Activated T-cell treated with anti-CD3 and anti-CD28 coated beads, Interleukin-2, amount 50 U/mL, for 24 hours (primary cell): Measurements from ENCODE around the gene ANGPT4.
"Not testable (repeated sequence)": the region's sequence is repeated elsewhere in the genome, so short reads cannot be mapped to it uniquely, and the experiment has no call there.

Experiments used
- DNase-seq: peaks from one replicate; pipeline ENCODE4 v3.0.0-alpha.2; 2020
- H3K27ac Mint-ChIP-seq: 2 replicates; pipeline ENCODE4 v1.8.0; 2020; ENCODE audit warnings: mild to moderate bottlenecking, mixed read lengths
- H3K27me3 Mint-ChIP-seq: 2 replicates; pipeline ENCODE4 v1.8.0; 2020; ENCODE audit warnings: mixed read lengths
- H3K36me3 Mint-ChIP-seq: 2 replicates; pipeline ENCODE4 v1.8.0; 2020; ENCODE audit warnings: low read depth, mixed read lengths
- H3K4me1 Mint-ChIP-seq: 2 replicates; pipeline ENCODE4 v1.8.0; 2020; ENCODE audit warnings: low read depth, mixed read lengths
- H3K4me3 Mint-ChIP-seq: 2 replicates; pipeline ENCODE4 v1.8.0; 2020; ENCODE audit warnings: mild to moderate bottlenecking, moderate library complexity, mixed read lengths
- H3K9me3 Mint-ChIP-seq: 2 replicates; pipeline ENCODE4 v1.8.0; 2020; ENCODE audit warnings: mixed read lengths

Gene ANGPT4

GRCh38 chr20:860891-861290, 55.2 kb downstream of the ANGPT4 start:
- no peak for DNase-seq
- Mint-ChIP-seq H3K27ac (no peak overlapping the region), H3K4me3 (no peak overlapping the region), H3K27me3 (no peaks in the 10 kb centered on the region), H3K9me3 (no peaks in the 10 kb centered on the region), H3K36me3 (no peaks in the 10 kb centered on the region), H3K4me1 (peaks cover 33% of the 10 kb centered on the region)

- no peaks in the 10 kb centered on the region for H3K27me3 Mint-ChIP-seq
- H3K27ac Mint-ChIP-seq, result peak overlapping the region; percentile 63
- no peaks in the 10 kb centered on the region for H3K9me3 Mint-ChIP-seq
- H3K36me3 Mint-ChIP-seq, result no peaks in the 10 kb centered on the region
- H3K4me3 Mint-ChIP-seq, result no peak overlapping the region
- H3K4me1 Mint-ChIP-seq, result peaks cover 44% of the 10 kb centered on the region
- DNase-seq, result no peak
These were observed 56.3 kb downstream of the ANGPT4 start for GRCh38 chr20:859751-860231.

- Mint-ChIP-seq H3K27ac (no peak overlapping the region), H3K4me3 (no peak overlapping the region), H3K36me3 (no peaks in the 10 kb centered on the region), H3K4me1 (peaks cover 58% of the 10 kb centered on the region), H3K27me3 (no peaks in the 10 kb centered on the region), H3K9me3 (no peaks in the 10 kb centered on the region)
- no peak for DNase-seq
These were observed 58.1 kb downstream of the ANGPT4 start for GRCh38 chr20:858011-858410.

- peak overlapping the region; percentile 74 for H3K27ac Mint-ChIP-seq
- H3K9me3 Mint-ChIP-seq, result no peaks in the 10 kb centered on the region
These were observed 59.8 kb downstream of the ANGPT4 start for GRCh38 chr20:856361-856775.

GRCh38 chr20:855466-856360, 60.4 kb downstream of the ANGPT4 start:
- Mint-ChIP-seq H3K4me1 (peaks cover 69% of the 10 kb centered on the region), H3K4me3 (peak overlapping the region; percentile 18), H3K36me3 (no peaks in the 10 kb centered on the region), H3K27me3 (no peaks in the 10 kb centered on the region), H3K27ac (no peak overlapping the region), H3K9me3 (no peaks in the 10 kb centered on the region)
- no peak for DNase-seq

More at GRCh38 chr20:856361-856775, 59.8 kb downstream of the ANGPT4 start:
- DNase-seq, result peak; percentile 61
- no peaks in the 10 kb centered on the region for H3K27me3 Mint-ChIP-seq
- H3K4me1 Mint-ChIP-seq, result peaks cover 64% of the 10 kb centered on the region
- no peaks in the 10 kb centered on the region for H3K36me3 Mint-ChIP-seq
- H3K4me3 Mint-ChIP-seq, result peak overlapping the region; percentile 18

- H3K27ac Mint-ChIP-seq, result peak overlapping the region; percentile 20
- peaks cover 70% of the 10 kb centered on the region for H3K4me1 Mint-ChIP-seq
- H3K36me3 Mint-ChIP-seq, result no peaks in the 10 kb centered on the region
These were observed 61.5 kb downstream of the ANGPT4 start for GRCh38 chr20:854601-855000.

GRCh38 chr20:853406-853996, 62.6 kb downstream of the ANGPT4 start:
- no peaks in the 10 kb centered on the region for H3K9me3 Mint-ChIP-seq
- peak overlapping the region; percentile 7 for H3K27ac Mint-ChIP-seq
- no peaks in the 10 kb centered on the region for H3K36me3 Mint-ChIP-seq
- H3K4me1 Mint-ChIP-seq, result peaks cover 60% of the 10 kb centered on the region
- no peaks in the 10 kb centered on the region for H3K27me3 Mint-ChIP-seq
- H3K4me3 Mint-ChIP-seq, result no peak overlapping the region
- DNase-seq, result no peak

More at GRCh38 chr20:854601-855000, 61.5 kb downstream of the ANGPT4 start:
- no peak for DNase-seq
- no peaks in the 10 kb centered on the region for H3K9me3 Mint-ChIP-seq
- H3K27me3 Mint-ChIP-seq, result no peaks in the 10 kb centered on the region
- no peak overlapping the region for H3K4me3 Mint-ChIP-seq

GRCh38 chr20:848731-849130, 67.4 kb downstream of the ANGPT4 start:
- H3K36me3 Mint-ChIP-seq, H3K27me3 Mint-ChIP-seq, DNase-seq, H3K27ac Mint-ChIP-seq, H3K9me3 Mint-ChIP-seq, H3K4me3 Mint-ChIP-seq: not testable (repeated sequence)
- peaks cover 63% of the 10 kb centered on the region for H3K4me1 Mint-ChIP-seq

- Mint-ChIP-seq H3K9me3 (no peaks in the 10 kb centered on the region), H3K27me3 (no peaks in the 10 kb centered on the region), H3K4me1 (peaks cover 62% of the 10 kb centered on the region), H3K36me3 (peaks cover 8% of the 10 kb centered on the region), H3K4me3 (no peak overlapping the region), H3K27ac (no peak overlapping the region)
- DNase-seq, result no peak
These were observed 67.9 kb downstream of the ANGPT4 start for GRCh38 chr20:848193-848592.

- Mint-ChIP-seq H3K4me3 (peak overlapping the region; percentile 82), H3K9me3 (no peaks in the 10 kb centered on the region), H3K36me3 (peaks cover 8% of the 10 kb centered on the region), H3K27me3 (no peaks in the 10 kb centered on the region), H3K27ac (peak overlapping the region; percentile 92), H3K4me1 (peaks cover 63% of the 10 kb centered on the region)
- DNase-seq, result peak; percentile 67
These were observed 69.2 kb downstream of the ANGPT4 start for GRCh38 chr20:846894-847278.

GRCh38 chr20:845941-846893, 69.9 kb downstream of the ANGPT4 start:
- no peak for DNase-seq
- peaks cover 61% of the 10 kb centered on the region for H3K4me1 Mint-ChIP-seq
- H3K4me3 Mint-ChIP-seq, result peak overlapping the region; percentile 82
- H3K36me3 Mint-ChIP-seq, result peaks cover 8% of the 10 kb centered on the region
- H3K27me3 Mint-ChIP-seq, result no peaks in the 10 kb centered on the region
- peak overlapping the region; percentile 92 for H3K27ac Mint-ChIP-seq
- no peaks in the 10 kb centered on the region for H3K9me3 Mint-ChIP-seq

GRCh38 chr20:845226-845868, 70.8 kb downstream of the ANGPT4 start:
- Mint-ChIP-seq H3K36me3 (peaks cover 8% of the 10 kb centered on the region), H3K4me3 (peak overlapping the region; percentile 82), H3K9me3 (no peaks in the 10 kb centered on the region), H3K27ac (peak overlapping the region; percentile 92), H3K27me3 (no peaks in the 10 kb centered on the region), H3K4me1 (peaks cover 60% of the 10 kb centered on the region)
- DNase-seq, result peak; percentile 58

- Mint-ChIP-seq H3K4me1 (peaks cover 58% of the 10 kb centered on the region), H3K4me3 (peak overlapping the region; percentile 82), H3K9me3 (no peaks in the 10 kb centered on the region), H3K27me3 (no peaks in the 10 kb centered on the region), H3K27ac (peak overlapping the region; percentile 71), H3K36me3 (peaks cover 10% of the 10 kb centered on the region)
- DNase-seq, result peak; percentile 87
These were observed 71.5 kb downstream of the ANGPT4 start for GRCh38 chr20:844473-845225.
